Gastrocnemius medialis (tissue), 4 donors: ENCODE measurements around the gene TNFRSF18.

ENCODE experiments used
- CTCF ChIP-seq, 5 experiments: fragments of 450-650 bp in 3 of 5; fragments of 200-600 bp in 2 of 5; sonication (generic) in 2 of 5; IDR thresholded peaks in 4 of 5; conservative IDR thresholded peaks in 1 of 5; 1 replicate in 4 of 5; 2 replicates in 1 of 5; pipeline ENCODE4 v1.5.1; 2016 to 2019; ENCODE audit warnings: antibody characterized with exemption in 5 of 5, mild to moderate bottlenecking in 3 of 5, moderate library complexity in 3 of 5
- POLR2A ChIP-seq, 2 donors: fragments of 450-650 bp; IDR thresholded peaks; one replicate each; pipeline ENCODE4 v1.6.1; 2017; ENCODE audit warnings: antibody characterized with exemption in 2 of 2, mild to moderate bottlenecking in 2 of 2, moderate library complexity in 2 of 2

DNA sequence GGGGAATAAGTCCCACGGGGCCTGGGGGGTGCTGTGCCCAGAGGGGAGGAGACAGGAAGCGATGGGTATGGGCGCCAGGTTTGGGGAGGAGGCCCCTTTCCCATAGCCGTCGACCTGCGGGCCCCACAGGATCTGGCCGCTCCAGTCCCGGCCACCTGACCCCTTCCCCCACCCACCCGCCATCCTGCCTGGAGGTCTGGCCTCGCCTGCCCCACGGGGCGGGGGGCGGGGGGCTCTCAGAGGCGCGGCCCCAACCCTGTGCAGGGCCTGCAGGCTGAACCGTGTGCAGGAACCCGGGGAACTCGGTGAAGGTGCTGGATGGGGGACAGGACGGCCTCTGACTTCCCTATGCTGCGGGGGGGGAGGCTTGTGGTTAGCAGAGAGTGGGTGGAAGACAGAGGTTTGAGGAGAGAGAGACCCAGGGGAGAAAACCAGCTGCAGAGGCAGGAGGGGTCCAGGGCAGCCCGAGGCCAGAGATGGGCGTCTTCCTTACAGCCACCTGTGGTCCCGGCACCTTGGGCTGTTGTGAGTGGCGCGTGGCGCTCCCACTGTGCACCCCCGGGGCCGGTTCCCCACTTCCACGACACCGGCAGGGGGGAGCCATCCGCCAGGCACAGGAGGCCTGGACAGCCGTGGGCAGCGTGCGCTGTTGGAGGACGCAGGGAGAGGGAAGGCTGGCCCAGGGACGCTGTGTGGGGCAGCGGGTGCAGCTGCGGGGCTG, 2.5 kb upstream of the TNFRSF18 start:
- no peak for TF ChIP-seq CTCF (IDR thresholded peaks at IDR 0.05 in 4 of 5, conservative IDR thresholded peaks at IDR 0.05 in 1 of 5)
- no peak for TF ChIP-seq POLR2A (IDR thresholded peaks at IDR 0.05)
